Tibial nerve (tissue), 4 donors: ENCODE results near the gene SH2D3C. TPM values are rescaled to one million over a fixed set of nuclear protein-coding genes. Genes with fewer than 3 reads are reported as not detected.

ENCODE experiments used
- DNase-seq, 2 donors: peaks; one replicate each; pipeline ENCODE4 v3.0.0-alpha.2; 2019; ENCODE audit warnings: low spot score in 2 of 2
- H3K27ac ChIP-seq, 4 donors: fragments of 200-600 bp; sonication (generic) in 3 of 4; one replicate each; pipeline ENCODE4 v1.5.1; 2017 to 2019; ENCODE audit warnings: mild to moderate bottlenecking in 1 of 4
- H3K27me3 ChIP-seq, 2 donors: fragments of 200-600 bp; sonication (generic) in 1 of 2; one replicate each; pipeline versions ENCODE4 v1.5.1 to v1.6.0; 2017 to 2019
- H3K36me3 ChIP-seq, 3 donors: fragments of 200-600 bp; sonication (generic); one replicate each; pipeline ENCODE4 v1.5.1; 2018 to 2019
- H3K4me1 ChIP-seq, 4 donors: fragments of 200-600 bp; sonication (generic) in 3 of 4; one replicate each; pipeline ENCODE4 v1.5.1; 2017 to 2019
- H3K4me3 ChIP-seq, 4 donors: fragments of 200-600 bp; sonication (generic) in 3 of 4; one replicate each; pipeline ENCODE4 v1.5.1; 2017 to 2019; ENCODE audit warnings: mild to moderate bottlenecking in 1 of 4, moderate library complexity in 1 of 4
- H3K9me3 ChIP-seq, 4 donors: fragments of 200-600 bp; sonication (generic) in 3 of 4; one replicate each; pipeline ENCODE4 v1.5.1; 2017 to 2019
- EP300 ChIP-seq, 2 donors: sonication (generic); formaldehyde crosslinking; IDR thresholded peaks; one replicate each; pipeline ENCODE4 v1.6.1; 2017; ENCODE audit warnings: antibody characterized with exemption in 2 of 2, mild to moderate bottlenecking in 1 of 2
- POLR2A ChIP-seq, 2 donors: fragments of 450-650 bp; IDR thresholded peaks; one replicate each; pipeline ENCODE4 v1.6.1; 2017; ENCODE audit warnings: antibody characterized with exemption in 2 of 2, mild to moderate bottlenecking in 2 of 2, moderate library complexity in 2 of 2
- WGBS, 2 donors: methylation state at CpG; one replicate each; pipeline ENCODE4 v1.1.5; 2018; 5-methylcytosine and 5-hydroxymethylcytosine counted together
- total RNA-seq, 4 donors: library from RNA; depleted of rRNA; stranded (reverse); fragments of >200 nt; gene quantifications; one replicate each; pipeline ENCODE4 v1.1.0, GENCODE V29; 2016
- TF ChIP-seq, protein P1 (sequence below), 5 experiments: fragments of 200-600 bp in 3 of 5; fragments of 450-650 bp in 2 of 5; sonication (generic) in 3 of 5; IDR thresholded peaks; one replicate each; pipeline ENCODE4 v1.5.1; 2016 to 2019; ENCODE audit warnings: antibody characterized with exemption in 5 of 5, mild to moderate bottlenecking in 3 of 5, moderate library complexity in 2 of 5

Gene SH2D3C
- total RNA-seq, 4 donors from 2014 or later, result 4.2 to 18.9 (median 13.4) TPM

DNA sequence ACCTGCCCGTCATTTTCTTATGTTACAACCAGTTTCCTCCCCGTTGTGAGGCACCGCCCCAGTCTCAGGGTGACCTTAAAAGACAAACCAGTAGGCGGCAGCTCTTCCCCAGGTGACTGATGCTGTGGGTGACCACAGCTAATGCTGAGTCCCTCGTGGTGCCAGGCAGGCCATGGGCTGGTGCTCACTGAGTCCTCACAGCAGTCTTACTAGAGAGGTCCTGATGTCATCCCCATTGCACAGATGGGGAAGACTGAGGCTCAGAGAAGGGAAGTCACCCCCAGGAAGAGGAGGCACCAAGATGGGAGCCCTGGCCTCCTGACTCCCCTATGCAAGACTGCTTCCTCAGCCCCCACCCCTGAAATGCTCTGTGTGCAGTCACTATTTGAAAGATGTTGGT is 70.7 kb downstream of the SH2D3C start:
- WGBS, 2 donors, result 47 to 57% methylated on average over 4 to 5 of the region's 5 CpGs

DNA sequence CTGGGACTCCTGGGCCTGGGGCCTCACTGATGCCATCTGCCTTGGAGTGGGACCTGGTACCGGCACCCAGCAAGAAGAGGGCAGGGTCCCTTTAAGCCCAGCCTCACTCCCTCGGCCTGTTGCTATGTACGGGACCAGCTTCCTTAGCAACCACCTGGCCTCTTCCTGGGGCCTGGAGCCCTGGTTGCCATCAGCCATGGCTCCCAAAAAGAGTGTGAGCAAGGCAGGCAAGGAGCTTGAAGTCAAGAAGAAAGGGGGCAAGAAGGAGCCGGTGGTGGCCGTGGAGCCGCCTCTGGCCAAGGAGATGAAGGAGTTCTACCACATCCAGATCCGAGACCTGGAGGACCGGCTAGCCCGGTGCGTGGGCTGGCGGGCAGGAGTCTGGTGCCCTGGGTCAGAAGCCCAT is 71.6 kb downstream of the SH2D3C start, which contains the start of gene CFAP157:
Gene CFAP157, plus strand, starts transcription at position 153 of the 406 bp plus-strand sequence. Its CDS starts 44 bp downstream, at position 197.
- H3K36me3 ChIP-seq, result peaks cover 0 to 5% (median 0%) of the 10 kb centered on the region in 3 donors
- TF ChIP-seq POLR2A (IDR thresholded peaks at IDR 0.05), result no peak
- TF ChIP-seq, protein P1, sequence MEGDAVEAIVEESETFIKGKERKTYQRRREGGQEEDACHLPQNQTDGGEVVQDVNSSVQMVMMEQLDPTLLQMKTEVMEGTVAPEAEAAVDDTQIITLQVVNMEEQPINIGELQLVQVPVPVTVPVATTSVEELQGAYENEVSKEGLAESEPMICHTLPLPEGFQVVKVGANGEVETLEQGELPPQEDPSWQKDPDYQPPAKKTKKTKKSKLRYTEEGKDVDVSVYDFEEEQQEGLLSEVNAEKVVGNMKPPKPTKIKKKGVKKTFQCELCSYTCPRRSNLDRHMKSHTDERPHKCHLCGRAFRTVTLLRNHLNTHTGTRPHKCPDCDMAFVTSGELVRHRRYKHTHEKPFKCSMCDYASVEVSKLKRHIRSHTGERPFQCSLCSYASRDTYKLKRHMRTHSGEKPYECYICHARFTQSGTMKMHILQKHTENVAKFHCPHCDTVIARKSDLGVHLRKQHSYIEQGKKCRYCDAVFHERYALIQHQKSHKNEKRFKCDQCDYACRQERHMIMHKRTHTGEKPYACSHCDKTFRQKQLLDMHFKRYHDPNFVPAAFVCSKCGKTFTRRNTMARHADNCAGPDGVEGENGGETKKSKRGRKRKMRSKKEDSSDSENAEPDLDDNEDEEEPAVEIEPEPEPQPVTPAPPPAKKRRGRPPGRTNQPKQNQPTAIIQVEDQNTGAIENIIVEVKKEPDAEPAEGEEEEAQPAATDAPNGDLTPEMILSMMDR (IDR thresholded peaks at IDR 0.05), result no peak
- TF ChIP-seq EP300 (IDR thresholded peaks at IDR 0.05), result no peak
- no peak within 1 kb of the TSS for H3K4me3 ChIP-seq
- no peaks in the 10 kb centered on the region for H3K4me1 ChIP-seq
- 63 to 64% methylated on average over 11 of the region's 11 CpGs for WGBS, 2 donors
- DNase-seq, result no peak
- peaks cover 0 to 9% of the 10 kb centered on the region in 2 donors for H3K27me3 ChIP-seq
- H3K9me3 ChIP-seq, result no peaks in the 10 kb centered on the region
- no peak within 1 kb of the TSS for H3K27ac ChIP-seq

More for the DNA sequence above, 70.7 kb downstream of the SH2D3C start:
- H3K4me1 ChIP-seq, result no peaks in the 10 kb centered on the region
- TF ChIP-seq, protein P1 (IDR thresholded peaks at IDR 0.05), result no peak
- TF ChIP-seq POLR2A (IDR thresholded peaks at IDR 0.05), result no peak
- H3K36me3 ChIP-seq, result peaks cover 0 to 10% (median 0%) of the 10 kb centered on the region in 3 donors
- no peaks in the 10 kb centered on the region for H3K9me3 ChIP-seq
- peaks cover 0 to 9% of the 10 kb centered on the region in 2 donors for H3K27me3 ChIP-seq
- H3K27ac ChIP-seq, result no peak overlapping the region
- DNase-seq, result no peak
- no peak overlapping the region for H3K4me3 ChIP-seq

DNA sequence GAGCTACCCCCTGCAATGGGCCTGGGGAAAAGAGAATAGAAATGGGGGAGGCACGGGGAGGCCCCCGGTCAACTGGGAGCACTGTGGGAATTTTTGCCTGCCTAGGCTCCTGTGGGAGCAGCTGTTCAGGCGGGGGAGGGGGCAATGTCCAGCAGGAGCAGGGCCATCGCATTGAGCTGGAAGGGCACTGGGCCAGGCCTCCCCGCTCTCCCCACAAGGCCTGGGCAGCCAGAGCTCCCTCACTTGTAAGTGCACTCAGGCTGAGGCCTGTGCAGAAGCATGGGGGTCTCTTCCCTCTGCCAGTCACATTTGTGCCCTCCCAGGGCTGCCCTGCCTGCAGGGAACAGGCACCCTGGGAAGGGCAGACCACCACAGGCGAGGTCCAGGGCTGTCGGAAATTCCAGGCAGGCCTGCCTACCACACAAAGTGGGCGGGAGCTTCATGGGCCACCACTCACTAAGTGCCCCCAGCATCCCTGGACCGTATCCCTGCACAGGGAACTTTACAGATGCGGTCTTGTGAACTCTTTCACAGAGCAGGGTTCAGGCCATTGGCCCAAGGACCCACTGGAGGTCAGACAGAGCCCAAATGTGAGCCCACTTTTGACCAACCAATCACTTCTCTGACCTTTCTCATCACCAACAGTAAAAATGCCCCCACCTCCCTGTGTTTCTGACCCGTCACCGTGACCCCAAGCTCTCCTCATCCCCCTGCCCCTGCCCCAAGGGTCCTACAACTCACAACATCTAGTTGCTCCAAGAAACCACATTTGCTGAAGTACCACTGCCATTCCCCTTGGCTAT is 72.7 kb downstream of the SH2D3C start:
- Histone ChIP-seq H3K4me1 (no peaks in the 10 kb centered on the region), H3K9me3 (no peaks in the 10 kb centered on the region), H3K27ac (no peak overlapping the region), H3K4me3 (no peak overlapping the region), H3K27me3 (peaks cover 0 to 9% of the 10 kb centered on the region in 2 donors), H3K36me3 (no peaks in the 10 kb centered on the region)
- DNase-seq, result no peak
- TF ChIP-seq POLR2A (IDR thresholded peaks at IDR 0.05) (no peak), EP300 (IDR thresholded peaks at IDR 0.05) (no peak)
- TF ChIP-seq, protein P1 (IDR thresholded peaks at IDR 0.05), result no peak
- 76 to 77% methylated on average over 8 to 12 of the region's 12 CpGs for WGBS, 2 donors

DNA sequence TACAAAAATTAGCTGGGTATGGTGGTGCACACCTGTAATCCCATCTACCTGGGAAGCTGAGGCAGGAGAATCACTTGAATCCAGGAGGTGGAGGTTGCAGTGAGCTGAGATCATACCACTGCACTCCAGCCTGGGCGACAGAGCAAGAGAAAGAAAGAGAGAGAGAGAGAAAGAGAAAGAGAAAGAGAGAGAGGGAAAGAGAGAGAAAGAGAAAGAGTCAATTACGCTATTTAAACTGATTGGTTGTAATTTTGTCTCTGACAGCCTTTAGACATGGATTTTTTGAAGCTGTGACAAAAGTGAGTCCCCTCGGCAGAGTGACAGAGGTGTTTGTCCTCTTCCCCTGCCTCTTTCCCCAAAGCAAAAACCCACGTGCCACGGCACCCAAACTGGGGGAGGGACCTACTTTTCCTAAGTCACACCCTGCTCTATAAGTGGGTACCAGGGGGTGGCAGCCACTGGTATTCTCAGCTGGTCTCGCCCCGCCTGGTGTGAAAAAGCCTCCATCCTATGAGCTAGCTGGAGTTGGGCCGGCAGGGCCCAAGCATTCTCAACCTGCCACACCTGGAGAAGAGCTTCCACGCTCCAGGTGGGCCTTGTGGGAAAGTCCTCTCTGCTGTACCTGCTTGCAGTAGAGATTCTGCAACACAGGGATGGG is 75.0 kb downstream of the SH2D3C start:
- TF ChIP-seq POLR2A (IDR thresholded peaks at IDR 0.05) (no peak), EP300 (IDR thresholded peaks at IDR 0.05) (no peak)
- TF ChIP-seq, protein P1 (IDR thresholded peaks at IDR 0.05), result no peak
- H3K27me3 ChIP-seq, result peaks cover 0 to 9% of the 10 kb centered on the region in 2 donors
- H3K9me3 ChIP-seq, result no peaks in the 10 kb centered on the region
- 66 to 71% methylated on average over 9 of the region's 9 CpGs for WGBS, 2 donors
- H3K4me3 ChIP-seq, result no peak overlapping the region
- H3K4me1 ChIP-seq, result peaks cover 0 to 16% (median 3%) of the 10 kb centered on the region in 4 donors
- no peaks in the 10 kb centered on the region for H3K36me3 ChIP-seq
- DNase-seq, result no peak
- H3K27ac ChIP-seq, result no peak overlapping the region
